Measurements from ENCODE around the gene COX20.

GRCh38 chr1:244850099-244850852 is 14.8 kb downstream of the COX20 start:
- TF ChIP-seq, protein P1, sequence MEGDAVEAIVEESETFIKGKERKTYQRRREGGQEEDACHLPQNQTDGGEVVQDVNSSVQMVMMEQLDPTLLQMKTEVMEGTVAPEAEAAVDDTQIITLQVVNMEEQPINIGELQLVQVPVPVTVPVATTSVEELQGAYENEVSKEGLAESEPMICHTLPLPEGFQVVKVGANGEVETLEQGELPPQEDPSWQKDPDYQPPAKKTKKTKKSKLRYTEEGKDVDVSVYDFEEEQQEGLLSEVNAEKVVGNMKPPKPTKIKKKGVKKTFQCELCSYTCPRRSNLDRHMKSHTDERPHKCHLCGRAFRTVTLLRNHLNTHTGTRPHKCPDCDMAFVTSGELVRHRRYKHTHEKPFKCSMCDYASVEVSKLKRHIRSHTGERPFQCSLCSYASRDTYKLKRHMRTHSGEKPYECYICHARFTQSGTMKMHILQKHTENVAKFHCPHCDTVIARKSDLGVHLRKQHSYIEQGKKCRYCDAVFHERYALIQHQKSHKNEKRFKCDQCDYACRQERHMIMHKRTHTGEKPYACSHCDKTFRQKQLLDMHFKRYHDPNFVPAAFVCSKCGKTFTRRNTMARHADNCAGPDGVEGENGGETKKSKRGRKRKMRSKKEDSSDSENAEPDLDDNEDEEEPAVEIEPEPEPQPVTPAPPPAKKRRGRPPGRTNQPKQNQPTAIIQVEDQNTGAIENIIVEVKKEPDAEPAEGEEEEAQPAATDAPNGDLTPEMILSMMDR (conservative IDR thresholded peaks at IDR 0.05 in 1 of 2, IDR thresholded peaks at IDR 0.05 in 1 of 2; ENCODE audit: low read depth in 1 of 2, low read length in 2 of 2), result no peak
- no peak for TF ChIP-seq EZH2 (IDR thresholded peaks at IDR 0.05; ENCODE audit: low read length, missing control alignments)

Measured in fibroblast of lung (primary cell).